ENCODE measurements around the gene RBMS3.

GRCh38 chr3:29611252-29611651, 330.4 kb downstream of the RBMS3 start:
- TF ChIP-seq, protein P1, sequence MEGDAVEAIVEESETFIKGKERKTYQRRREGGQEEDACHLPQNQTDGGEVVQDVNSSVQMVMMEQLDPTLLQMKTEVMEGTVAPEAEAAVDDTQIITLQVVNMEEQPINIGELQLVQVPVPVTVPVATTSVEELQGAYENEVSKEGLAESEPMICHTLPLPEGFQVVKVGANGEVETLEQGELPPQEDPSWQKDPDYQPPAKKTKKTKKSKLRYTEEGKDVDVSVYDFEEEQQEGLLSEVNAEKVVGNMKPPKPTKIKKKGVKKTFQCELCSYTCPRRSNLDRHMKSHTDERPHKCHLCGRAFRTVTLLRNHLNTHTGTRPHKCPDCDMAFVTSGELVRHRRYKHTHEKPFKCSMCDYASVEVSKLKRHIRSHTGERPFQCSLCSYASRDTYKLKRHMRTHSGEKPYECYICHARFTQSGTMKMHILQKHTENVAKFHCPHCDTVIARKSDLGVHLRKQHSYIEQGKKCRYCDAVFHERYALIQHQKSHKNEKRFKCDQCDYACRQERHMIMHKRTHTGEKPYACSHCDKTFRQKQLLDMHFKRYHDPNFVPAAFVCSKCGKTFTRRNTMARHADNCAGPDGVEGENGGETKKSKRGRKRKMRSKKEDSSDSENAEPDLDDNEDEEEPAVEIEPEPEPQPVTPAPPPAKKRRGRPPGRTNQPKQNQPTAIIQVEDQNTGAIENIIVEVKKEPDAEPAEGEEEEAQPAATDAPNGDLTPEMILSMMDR (IDR thresholded peaks at IDR 0.05) = no peak
- TF ChIP-seq EP300 (IDR thresholded peaks at IDR 0.05; ENCODE audit: low read depth) = no peak
- TF ChIP-seq POLR2AphosphoS5 (IDR thresholded peaks at IDR 0.05) = no peak
- no peak for TF ChIP-seq POLR2A (IDR thresholded peaks at IDR 0.05)
